ENCODE results near the gene TTC7B.

DNA sequence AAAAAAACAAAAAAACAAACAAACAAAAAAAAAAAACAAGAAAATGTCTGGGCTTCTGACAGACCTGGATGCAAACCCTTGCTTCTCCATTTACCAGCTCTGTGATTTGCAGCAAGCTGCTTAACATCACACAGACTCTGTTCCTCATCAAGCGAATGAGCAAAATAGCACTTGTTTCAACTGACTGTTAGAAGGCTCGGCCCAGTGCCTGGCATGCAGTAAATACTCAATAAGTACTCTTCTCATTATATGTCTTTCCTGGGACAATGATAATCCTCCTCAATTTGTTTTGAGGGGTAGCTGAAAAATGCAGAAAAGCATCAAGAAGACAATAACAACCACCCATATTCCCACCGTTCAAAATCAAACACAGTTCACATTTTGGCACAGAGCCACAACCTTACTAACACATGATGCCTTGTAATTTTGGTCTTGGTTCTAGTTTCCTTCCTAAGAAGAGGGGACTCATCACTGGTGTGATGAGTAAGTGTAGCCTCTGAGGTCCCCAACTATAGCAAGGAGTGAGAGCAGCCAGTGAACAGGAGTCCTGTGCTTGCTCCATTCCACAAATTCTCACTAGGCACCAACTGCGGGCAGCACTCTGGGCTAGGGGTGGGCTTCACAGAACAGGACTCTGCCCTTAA is 60.4 kb downstream of the TTC7B start:
- TF ChIP-seq, protein P1, sequence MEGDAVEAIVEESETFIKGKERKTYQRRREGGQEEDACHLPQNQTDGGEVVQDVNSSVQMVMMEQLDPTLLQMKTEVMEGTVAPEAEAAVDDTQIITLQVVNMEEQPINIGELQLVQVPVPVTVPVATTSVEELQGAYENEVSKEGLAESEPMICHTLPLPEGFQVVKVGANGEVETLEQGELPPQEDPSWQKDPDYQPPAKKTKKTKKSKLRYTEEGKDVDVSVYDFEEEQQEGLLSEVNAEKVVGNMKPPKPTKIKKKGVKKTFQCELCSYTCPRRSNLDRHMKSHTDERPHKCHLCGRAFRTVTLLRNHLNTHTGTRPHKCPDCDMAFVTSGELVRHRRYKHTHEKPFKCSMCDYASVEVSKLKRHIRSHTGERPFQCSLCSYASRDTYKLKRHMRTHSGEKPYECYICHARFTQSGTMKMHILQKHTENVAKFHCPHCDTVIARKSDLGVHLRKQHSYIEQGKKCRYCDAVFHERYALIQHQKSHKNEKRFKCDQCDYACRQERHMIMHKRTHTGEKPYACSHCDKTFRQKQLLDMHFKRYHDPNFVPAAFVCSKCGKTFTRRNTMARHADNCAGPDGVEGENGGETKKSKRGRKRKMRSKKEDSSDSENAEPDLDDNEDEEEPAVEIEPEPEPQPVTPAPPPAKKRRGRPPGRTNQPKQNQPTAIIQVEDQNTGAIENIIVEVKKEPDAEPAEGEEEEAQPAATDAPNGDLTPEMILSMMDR (IDR thresholded peaks at IDR 0.05; ENCODE audit: poor library complexity, severe bottlenecking), result no peak
- TF ChIP-seq TAF1 (IDR thresholded peaks at IDR 0.05; ENCODE audit: low read depth) (no peak), POLR2AphosphoS5 (IDR thresholded peaks at IDR 0.05) (no peak), EP300 (conservative IDR thresholded peaks at IDR 0.05; ENCODE audit: poor library complexity, severe bottlenecking) (no peak), EZH2 (IDR thresholded peaks at IDR 0.05; ENCODE audit: borderline replicate concordance, insufficient read depth, low read length, poor library complexity, severe bottlenecking) (no peak), MXI1 (conservative IDR thresholded peaks at IDR 0.05; ENCODE audit: poor library complexity, severe bottlenecking) (no peak), RAD21 (conservative IDR thresholded peaks at IDR 0.05) (no peak), SMC3 (conservative IDR thresholded peaks at IDR 0.05; ENCODE audit: poor library complexity) (no peak)
- TF ChIP-seq, protein P2, sequence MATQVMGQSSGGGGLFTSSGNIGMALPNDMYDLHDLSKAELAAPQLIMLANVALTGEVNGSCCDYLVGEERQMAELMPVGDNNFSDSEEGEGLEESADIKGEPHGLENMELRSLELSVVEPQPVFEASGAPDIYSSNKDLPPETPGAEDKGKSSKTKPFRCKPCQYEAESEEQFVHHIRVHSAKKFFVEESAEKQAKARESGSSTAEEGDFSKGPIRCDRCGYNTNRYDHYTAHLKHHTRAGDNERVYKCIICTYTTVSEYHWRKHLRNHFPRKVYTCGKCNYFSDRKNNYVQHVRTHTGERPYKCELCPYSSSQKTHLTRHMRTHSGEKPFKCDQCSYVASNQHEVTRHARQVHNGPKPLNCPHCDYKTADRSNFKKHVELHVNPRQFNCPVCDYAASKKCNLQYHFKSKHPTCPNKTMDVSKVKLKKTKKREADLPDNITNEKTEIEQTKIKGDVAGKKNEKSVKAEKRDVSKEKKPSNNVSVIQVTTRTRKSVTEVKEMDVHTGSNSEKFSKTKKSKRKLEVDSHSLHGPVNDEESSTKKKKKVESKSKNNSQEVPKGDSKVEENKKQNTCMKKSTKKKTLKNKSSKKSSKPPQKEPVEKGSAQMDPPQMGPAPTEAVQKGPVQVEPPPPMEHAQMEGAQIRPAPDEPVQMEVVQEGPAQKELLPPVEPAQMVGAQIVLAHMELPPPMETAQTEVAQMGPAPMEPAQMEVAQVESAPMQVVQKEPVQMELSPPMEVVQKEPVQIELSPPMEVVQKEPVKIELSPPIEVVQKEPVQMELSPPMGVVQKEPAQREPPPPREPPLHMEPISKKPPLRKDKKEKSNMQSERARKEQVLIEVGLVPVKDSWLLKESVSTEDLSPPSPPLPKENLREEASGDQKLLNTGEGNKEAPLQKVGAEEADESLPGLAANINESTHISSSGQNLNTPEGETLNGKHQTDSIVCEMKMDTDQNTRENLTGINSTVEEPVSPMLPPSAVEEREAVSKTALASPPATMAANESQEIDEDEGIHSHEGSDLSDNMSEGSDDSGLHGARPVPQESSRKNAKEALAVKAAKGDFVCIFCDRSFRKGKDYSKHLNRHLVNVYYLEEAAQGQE (IDR thresholded peaks at IDR 0.05; ENCODE audit: borderline replicate concordance), result no peak
